Smooth muscle cell (in vitro differentiated cells): ENCODE results near the gene PCGF2. TPM values are rescaled to one million over a fixed set of nuclear protein-coding genes. Genes with fewer than 3 reads are reported as not detected.

Experiments used
- DNase-seq: peaks from one replicate; lab custom pipeline; 2025; ENCODE audit not compliant: unreplicated experiment; lab: John Stamatoyannopoulos, UW
- H2AFZ ChIP-seq: fragments of 200-600 bp; sonication (generic); 2 replicates; pipeline ENCODE4 v1.6.0; 2016; ENCODE audit warnings: antibody characterized with exemption, low read depth, mild to moderate bottlenecking
- H3F3A ChIP-seq: fragments of 200-600 bp; sonication (generic); 2 replicates; pipeline ENCODE4 v1.6.0; 2017; ENCODE audit warnings: antibody characterized with exemption, low read depth
- H3K27ac ChIP-seq: fragments of 200-600 bp; sonication (generic); 2 replicates; pipeline ENCODE4 v1.5.1; 2016; ENCODE audit warnings: low read depth, mild to moderate bottlenecking
- H3K27me3 ChIP-seq: fragments of 200-600 bp; sonication (generic); 2 replicates; pipeline ENCODE4 v1.6.1; 2016; ENCODE audit warnings: low read depth, mild to moderate bottlenecking
- H3K36me3 ChIP-seq: fragments of 200-600 bp; sonication (generic); 2 replicates; pipeline ENCODE4 v1.5.1; 2016; ENCODE audit warnings: low read depth
- H3K4me1 ChIP-seq: fragments of 200-600 bp; sonication (generic); 2 replicates; pipeline ENCODE4 v1.5.1; 2016; ENCODE audit warnings: low read depth
- H3K4me2 ChIP-seq: fragments of 200-600 bp; sonication (generic); 2 replicates; pipeline ENCODE4 v1.6.0; 2016; ENCODE audit warnings: mild to moderate bottlenecking
- H3K4me3 ChIP-seq: fragments of 200-600 bp; sonication (generic); 2 replicates; pipeline ENCODE4 v1.5.1; 2016; ENCODE audit warnings: mild to moderate bottlenecking
- H3K79me2 ChIP-seq: fragments of 200-600 bp; sonication (generic); 2 replicates; pipeline ENCODE4 v1.6.0; 2016; ENCODE audit warnings: low read depth, mild to moderate bottlenecking
- H3K9ac ChIP-seq: fragments of 200-600 bp; sonication (generic); 2 replicates; pipeline ENCODE4 v1.6.0; 2016; ENCODE audit warnings: low read depth
- H3K9me3 ChIP-seq: fragments of 200-600 bp; sonication (generic); replicated peaks from 2 replicates; pipeline ENCODE4 v1.5.1; 2016; ENCODE audit warnings: low read depth
- H4K20me1 ChIP-seq: fragments of 200-600 bp; sonication (generic); 2 replicates; pipeline ENCODE4 v1.6.0; 2016; ENCODE audit warnings: low read depth
- CTCF ChIP-seq: fragments of 200-600 bp; sonication (generic); IDR thresholded peaks from 2 replicates; pipeline ENCODE4 v1.5.1; 2017; ENCODE audit warnings: borderline replicate concordance, mild to moderate bottlenecking, antibody characterized with exemption; ENCODE audit not compliant: insufficient read depth, poor library complexity, severe bottlenecking
- WGBS: methylation state at CpG from one replicate; pipeline ENCODE4 v1.1.7; 2016; ENCODE audit warnings: low lambda C conversion rate; 5-methylcytosine and 5-hydroxymethylcytosine counted together
- polyA plus RNA-seq: library from polyadenylated mRNA; unstranded; fragments of >200 nt; fragmentation: Nextera tagmentation; extraction: Ambion mirVana; gene quantifications from 2 replicates; pipeline ENCODE4 v1.2.1, GENCODE V29; 2016
- total RNA-seq: library from RNA; depleted of rRNA; stranded (reverse); fragments of >200 nt; gene quantifications from 2 replicates; pipeline ENCODE4 v1.2.3, GENCODE V29; 2014

Gene PCGF2
- total and polyA plus RNA-seq, 2 experiments from 2014 or later = 6.1 to 11.6 TPM

GRCh38 chr17:38709864-38710603 is 38.1 kb downstream of the PCGF2 start:
- Histone ChIP-seq H3K27me3 (no peaks in the 10 kb centered on the region), H3K4me2 (no peak overlapping the region), H3K36me3 (no peaks in the 10 kb centered on the region), H3K9me3 (no peaks in the 10 kb centered on the region), H3K79me2 (no peaks in the 10 kb centered on the region), H2AFZ (no peak overlapping the region), H3K4me1 (peaks cover 5% of the 10 kb centered on the region), H3K9ac (no peak overlapping the region), H3K4me3 (no peak overlapping the region), H3K27ac (no peak overlapping the region), H3F3A (no peaks in the 10 kb centered on the region), H4K20me1 (peaks cover 22% of the 10 kb centered on the region)
- TF ChIP-seq CTCF = no peak
- WGBS = 91% methylated on average over 13 of the region's 13 CpGs
- DNase-seq = no peak

- no peak for DNase-seq
- Histone ChIP-seq H3K9me3 (no peaks in the 10 kb centered on the region), H3K36me3 (no peaks in the 10 kb centered on the region), H3K4me3 (no peak overlapping the region), H3K79me2 (no peaks in the 10 kb centered on the region), H3K4me1 (peaks cover 5% of the 10 kb centered on the region), H3K4me2 (no peak overlapping the region), H2AFZ (no peak overlapping the region), H4K20me1 (peaks cover 22% of the 10 kb centered on the region), H3K27ac (no peak overlapping the region), H3K27me3 (no peaks in the 10 kb centered on the region), H3F3A (no peaks in the 10 kb centered on the region), H3K9ac (no peak overlapping the region)
- WGBS = 93% methylated on average over 18 of the region's 18 CpGs
- no peak for TF ChIP-seq CTCF
Measured at GRCh38 chr17:38709104-38709820, 38.9 kb downstream of the PCGF2 start.

- Histone ChIP-seq H3K9me3 (no peaks in the 10 kb centered on the region), H2AFZ (no peak overlapping the region), H3K36me3 (no peaks in the 10 kb centered on the region), H3K79me2 (no peaks in the 10 kb centered on the region), H4K20me1 (peaks cover 22% of the 10 kb centered on the region), H3F3A (peaks cover 6% of the 10 kb centered on the region), H3K4me1 (peaks cover 12% of the 10 kb centered on the region), H3K27ac (no peak overlapping the region), H3K4me3 (no peak overlapping the region), H3K9ac (no peak overlapping the region), H3K27me3 (no peaks in the 10 kb centered on the region), H3K4me2 (no peak overlapping the region)
- no peak for TF ChIP-seq CTCF
- 89% methylated on average over 21 of the region's 21 CpGs for WGBS
- DNase-seq = no peak
Measured at GRCh38 chr17:38707678-38708351, 40.3 kb downstream of the PCGF2 start.
